HG03469 (cell line): Measurements from ENCODE around the gene CIB1.
"Not testable (repeated sequence)": the region's sequence is repeated elsewhere in the genome, so short reads cannot be mapped to it uniquely, and the experiment has no call there.

Experiments
- ATAC-seq: cut with Tn5 transposase; IDR thresholded peaks from one replicate; pipeline ENCODE4 v1.9.1; 2021; ENCODE audit warnings: mild to moderate bottlenecking, moderate library complexity, moderate number of reproducible peaks; ENCODE audit not compliant: unreplicated experiment

CIB1 gene

GRCh38 chr15:90233387-90234095 lies at the start of gene CIB1:
Gene CIB1 (minus strand): TSS chr15:90233941. CDS start chr15:90233885, 56 bp downstream.
- ATAC-seq, result peak; percentile 64

GRCh38 chr15:90281637-90282036 lies 47.9 kb upstream of the CIB1 start:
- not testable (repeated sequence) for ATAC-seq

- ATAC-seq, result not testable (repeated sequence)
These were observed 47.0 kb upstream of the CIB1 start for GRCh38 chr15:90280743-90281142.

GRCh38 chr15:90278467-90278866 lies 44.7 kb upstream of the CIB1 start:
- not testable (repeated sequence) for ATAC-seq

- no peak for ATAC-seq
These were observed 37.9 kb upstream of the CIB1 start for GRCh38 chr15:90271459-90272166.

DNA sequence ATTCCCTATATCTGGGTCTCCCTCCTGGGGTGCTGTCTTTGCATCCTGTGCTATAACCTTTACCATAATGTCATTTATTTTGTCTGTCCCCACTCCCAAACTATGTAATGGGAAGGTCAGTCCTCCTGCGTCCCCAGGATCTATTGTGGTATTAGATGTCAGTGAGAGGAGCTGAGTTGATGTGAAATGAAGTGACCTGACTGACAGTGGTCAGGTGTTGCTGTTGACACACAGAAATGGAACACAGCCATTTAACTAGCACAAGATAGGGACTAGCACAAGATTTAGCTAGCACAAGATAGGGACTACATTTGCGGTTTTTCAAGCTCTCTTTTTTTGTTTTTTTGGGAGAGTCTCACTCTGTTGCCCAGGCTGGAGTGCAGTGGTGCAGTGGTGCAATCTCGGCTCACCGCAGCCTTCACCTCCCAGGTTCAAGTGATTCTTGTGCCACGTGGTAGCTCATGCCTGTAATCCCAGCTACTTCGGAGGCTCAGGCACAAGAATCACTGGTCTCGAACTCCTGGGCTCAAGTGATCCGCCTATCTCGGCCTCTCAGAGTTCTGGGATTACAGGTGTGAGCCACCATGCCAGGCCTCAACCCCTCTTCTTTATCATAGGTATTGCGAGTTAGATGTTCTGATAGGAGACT lies 36.9 kb upstream of the CIB1 start:
- ATAC-seq, result no peak

DNA sequence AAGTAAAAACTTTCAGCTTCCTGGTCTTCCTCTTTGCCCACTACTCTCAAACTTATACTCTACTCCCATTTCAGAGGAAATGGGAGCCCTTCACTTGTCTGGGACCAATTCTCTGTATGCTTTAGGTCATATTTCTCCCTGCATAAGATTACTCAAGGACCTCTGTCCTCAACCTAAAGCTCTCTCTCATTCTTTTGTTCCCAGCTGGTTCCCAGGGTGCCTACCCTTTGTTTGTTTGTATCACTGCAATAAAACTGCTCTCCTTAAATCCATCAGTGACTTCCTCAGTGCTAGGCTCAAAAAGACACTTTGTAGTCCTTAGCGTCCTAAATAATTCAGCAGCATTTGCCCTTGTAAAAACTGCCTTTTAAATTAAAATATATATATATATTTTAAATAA lies 34.7 kb upstream of the CIB1 start:
- ATAC-seq, result no peak

- ATAC-seq, result no peak
These were observed 32.7 kb upstream of the CIB1 start for GRCh38 chr15:90266485-90266884.

- no peak for ATAC-seq
These were observed 32.3 kb upstream of the CIB1 start for GRCh38 chr15:90266061-90266431.

DNA sequence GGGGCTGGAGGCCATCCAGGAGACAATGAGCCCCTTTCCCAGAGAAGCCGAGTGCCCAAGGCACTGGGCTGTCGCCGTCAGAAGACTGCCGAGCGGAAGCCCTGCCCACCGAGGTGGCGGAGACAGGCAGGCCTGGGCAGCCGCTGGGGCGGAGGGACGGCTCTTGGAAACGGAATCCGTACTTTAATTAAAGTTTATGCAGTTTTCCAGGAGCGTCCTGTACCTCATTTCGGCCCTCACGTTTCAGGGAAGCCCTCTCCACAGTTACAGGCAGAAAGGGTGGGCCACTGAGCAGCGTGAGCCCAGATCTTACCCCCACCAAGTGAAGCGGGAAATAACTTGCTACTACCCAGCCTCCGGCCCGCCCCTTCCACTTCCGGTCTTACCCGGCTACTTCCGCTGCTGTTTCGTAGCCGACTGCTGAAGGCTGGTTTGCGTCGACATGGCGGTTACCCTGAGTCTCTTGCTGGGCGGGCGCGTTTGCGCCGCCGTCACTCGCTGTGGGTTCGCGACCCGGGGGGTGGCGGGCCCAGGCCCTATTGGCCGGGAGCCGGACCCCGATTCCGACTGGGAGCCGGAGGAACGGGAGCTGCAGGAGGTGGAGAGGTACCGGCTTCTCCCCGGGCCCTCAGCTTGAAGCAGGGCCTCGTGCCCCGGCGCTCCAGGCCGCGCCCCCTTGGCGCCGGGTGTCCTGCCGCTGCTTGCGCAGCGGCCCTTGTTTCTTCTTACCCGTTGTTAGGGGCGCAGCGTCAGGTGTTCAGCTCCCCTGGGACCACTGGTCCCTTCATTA lies 31.7 kb upstream of the CIB1 start, which contains the start of gene NGRN:
Gene NGRN, plus strand, starts transcription at position 402 of the 790 bp plus-strand sequence. Its CDS starts 41 bp downstream, at position 443.
- peak; percentile 84 for ATAC-seq

GRCh38 chr15:90264671-90265070 lies 30.9 kb upstream of the CIB1 start:
- ATAC-seq, result no peak

DNA sequence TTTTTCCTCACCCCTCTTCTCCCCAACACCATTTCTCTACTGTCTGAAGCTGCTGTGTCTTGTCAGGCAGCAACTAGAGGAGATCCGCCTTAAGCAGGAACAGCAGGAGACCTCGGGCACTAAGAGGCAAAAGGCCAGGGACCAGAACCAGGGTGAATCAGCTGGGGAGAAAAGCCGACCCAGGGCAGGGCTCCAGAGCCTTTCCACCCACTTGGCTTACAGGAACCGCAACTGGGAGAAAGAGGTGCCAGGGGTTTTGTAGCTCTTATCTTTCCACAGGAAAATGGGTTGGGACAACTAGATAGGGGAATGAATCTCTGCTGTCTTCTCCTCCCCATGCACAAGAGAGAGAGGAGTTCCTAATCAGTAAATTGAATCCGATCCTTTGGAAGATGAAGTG lies 28.7 kb upstream of the CIB1 start:
- ATAC-seq, result no peak

GRCh38 chr15:90261811-90262210 lies 28.1 kb upstream of the CIB1 start:
- ATAC-seq, result no peak

- ATAC-seq, result not testable (repeated sequence)
These were observed 27.0 kb upstream of the CIB1 start for GRCh38 chr15:90260731-90261130.

DNA sequence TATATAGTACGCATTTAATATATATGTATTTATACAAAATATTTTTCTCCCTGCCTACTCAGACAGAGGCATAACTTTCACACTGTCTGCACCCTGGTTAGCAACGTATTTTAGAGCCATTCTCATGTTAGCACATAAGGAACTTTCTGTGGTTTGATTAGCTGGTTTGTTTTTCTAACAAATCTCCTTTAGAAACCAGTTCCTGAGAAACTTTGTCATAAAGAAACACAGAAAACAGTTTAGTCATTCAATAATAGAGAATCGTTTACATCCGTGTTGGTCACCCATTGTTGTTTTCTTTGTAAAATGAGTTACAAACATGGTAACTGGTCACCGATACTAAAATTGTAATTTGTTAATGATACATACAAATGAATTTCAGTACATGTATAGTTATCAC lies 25.8 kb upstream of the CIB1 start:
- peak; percentile 59 for ATAC-seq

DNA sequence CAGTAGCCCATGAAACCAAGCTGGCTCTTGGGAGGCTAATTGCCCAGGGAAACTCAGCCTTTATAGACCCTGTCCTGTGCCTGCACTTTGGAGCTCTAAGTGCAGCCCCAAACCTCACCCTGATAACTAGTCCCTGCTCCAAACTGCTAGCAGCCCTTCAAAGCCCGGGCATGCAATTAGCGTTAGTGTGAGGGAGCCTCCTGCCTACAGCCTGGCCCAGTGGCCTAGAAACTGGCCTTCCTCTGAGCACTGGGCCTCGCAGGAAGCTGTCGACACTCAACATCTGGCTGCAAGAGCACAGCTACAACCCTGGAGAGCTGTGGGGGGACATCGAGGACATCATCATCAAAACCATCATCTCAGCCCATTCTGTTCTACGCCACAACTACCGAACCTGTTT lies 24.0 kb upstream of the CIB1 start:
- no peak for ATAC-seq

GRCh38 chr15:90249203-90249863 lies 15.6 kb upstream of the CIB1 start, which contains the start of gene TTLL13:
Gene TTLL13 (plus strand): TSS chr15:90249556. CDS start chr15:90250631, 1,075 bp downstream.
- no peak for ATAC-seq

- no peak for ATAC-seq
These were observed 15.1 kb upstream of the CIB1 start for GRCh38 chr15:90248789-90249202.

GRCh38 chr15:90243943-90244639 lies 10.3 kb upstream of the CIB1 start:
- ATAC-seq, result no peak
